ENCODE measurements around the gene CTSA.

DNA sequence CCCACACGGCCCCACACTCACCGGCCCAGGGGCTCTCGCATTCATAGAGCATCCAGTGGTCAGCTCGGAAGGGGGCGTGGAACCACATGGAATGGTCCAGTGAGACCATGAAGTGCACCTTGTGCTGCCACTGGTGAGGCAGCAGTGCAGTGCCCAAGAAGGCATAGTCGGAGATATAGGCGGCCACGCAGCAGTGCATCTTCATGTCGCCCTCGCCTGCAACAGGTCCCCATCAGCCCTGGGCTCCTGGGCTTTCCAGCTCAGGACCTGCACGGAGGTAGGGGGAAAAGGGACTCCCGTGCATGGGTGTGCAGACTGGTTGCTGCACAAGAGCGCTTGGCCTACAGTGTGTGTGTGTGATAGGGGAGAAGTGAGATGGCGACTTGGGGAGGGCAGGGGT is 47.6 kb upstream of the CTSA start:
- TF ChIP-seq EZH2 (IDR thresholded peaks at IDR 0.05; ENCODE audit: borderline replicate concordance) (no peak), EZH2phosphoT487 (IDR thresholded peaks at IDR 0.05; ENCODE audit: low read depth, severe bottlenecking, unreplicated experiment) (no peak)

Measured in hepatocyte (in vitro differentiated cells).